Measurements from ENCODE around the gene ALOX12B. TPM values are rescaled to one million over a fixed set of nuclear protein-coding genes. Genes with fewer than 3 reads are reported as not detected.

ALOX12B gene
- total RNA-seq, 1 experiment from 2014 or later = not detected

DNA sequence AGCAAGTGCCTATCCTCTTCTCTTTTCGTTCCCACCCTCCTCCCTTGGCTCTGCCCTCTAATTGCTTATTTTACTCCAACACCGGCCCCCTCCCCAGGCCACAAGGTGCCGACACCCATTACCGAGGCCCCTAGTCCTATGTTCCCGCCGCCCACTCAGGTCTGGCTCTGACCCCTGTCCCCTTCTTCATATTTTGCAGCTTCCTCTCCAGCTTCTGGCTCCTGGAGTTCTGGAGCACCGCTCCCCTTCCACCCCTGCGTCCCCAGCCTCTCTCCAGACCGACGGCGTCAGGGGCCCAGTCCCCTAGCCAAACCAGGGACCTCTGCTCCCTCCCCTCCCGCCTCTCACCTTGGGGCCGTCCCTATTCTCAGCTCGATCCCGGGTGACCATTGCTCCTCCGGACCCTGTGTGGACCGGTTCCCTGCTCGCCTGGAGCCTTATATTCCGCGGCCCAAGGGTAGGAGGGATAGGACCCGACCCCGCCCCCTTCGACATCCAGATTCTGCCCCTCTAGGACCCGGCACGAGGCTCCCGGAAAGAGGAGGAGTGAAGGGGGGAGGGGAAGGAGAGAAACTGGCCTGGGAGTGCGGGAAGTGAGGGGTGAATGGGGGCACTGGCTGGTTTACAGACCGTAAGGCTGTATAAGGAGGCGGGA is 36.3 kb upstream of the ALOX12B start, which contains the start of gene HES7:
HES7 (minus strand) TSS at position 412 of the 655 bp plus-strand sequence; CDS start at position 390, 22 bp downstream.
- Histone ChIP-seq H3K9me3 (ENCODE audit: insufficient read depth, low read depth) (no peaks in the 10 kb centered on the region), H4K20me1 (ENCODE audit: insufficient read depth) (peaks cover 5% of the 10 kb centered on the region; the same call in 1 of the 2 replicates), H3K36me3 (ENCODE audit: low read depth) (no peaks in the 10 kb centered on the region), H3K4me1 (replicated peaks; ENCODE audit: insufficient read depth) (peaks cover 16% of the 10 kb centered on the region; the same call in 1 of the 2 replicates), H3K9me2 (ENCODE audit: insufficient read depth) (no peaks in the 10 kb centered on the region), H3F3A (ENCODE audit: insufficient read depth, low read depth) (peaks cover 30% of the 10 kb centered on the region), H3K27ac (no peak within 1 kb of the TSS), H3K27me3 (ENCODE audit: insufficient read depth, low read depth) (no peaks in the 10 kb centered on the region), H3K4me3 (peak within 1 kb of the TSS; percentile 81), H2AFZ (peak within 1 kb of the TSS; percentile 86), H3K79me2 (ENCODE audit: low read depth) (no peaks in the 10 kb centered on the region), H3K4me2 (peak within 1 kb of the TSS; percentile 95)
- no TSS peak for BruUV-seq (replicated peaks)
- peak in 1 of 2 experiments; percentile 53 for DNase-seq
- intact Hi-C loops (cut with micrococcal nuclease; ENCODE audit: unreplicated experiment) = no loop called here
- TF ChIP-seq EZH2 (IDR thresholded peaks at IDR 0.05; ENCODE audit: low read depth) = no peak
- TF ChIP-seq, protein P1, sequence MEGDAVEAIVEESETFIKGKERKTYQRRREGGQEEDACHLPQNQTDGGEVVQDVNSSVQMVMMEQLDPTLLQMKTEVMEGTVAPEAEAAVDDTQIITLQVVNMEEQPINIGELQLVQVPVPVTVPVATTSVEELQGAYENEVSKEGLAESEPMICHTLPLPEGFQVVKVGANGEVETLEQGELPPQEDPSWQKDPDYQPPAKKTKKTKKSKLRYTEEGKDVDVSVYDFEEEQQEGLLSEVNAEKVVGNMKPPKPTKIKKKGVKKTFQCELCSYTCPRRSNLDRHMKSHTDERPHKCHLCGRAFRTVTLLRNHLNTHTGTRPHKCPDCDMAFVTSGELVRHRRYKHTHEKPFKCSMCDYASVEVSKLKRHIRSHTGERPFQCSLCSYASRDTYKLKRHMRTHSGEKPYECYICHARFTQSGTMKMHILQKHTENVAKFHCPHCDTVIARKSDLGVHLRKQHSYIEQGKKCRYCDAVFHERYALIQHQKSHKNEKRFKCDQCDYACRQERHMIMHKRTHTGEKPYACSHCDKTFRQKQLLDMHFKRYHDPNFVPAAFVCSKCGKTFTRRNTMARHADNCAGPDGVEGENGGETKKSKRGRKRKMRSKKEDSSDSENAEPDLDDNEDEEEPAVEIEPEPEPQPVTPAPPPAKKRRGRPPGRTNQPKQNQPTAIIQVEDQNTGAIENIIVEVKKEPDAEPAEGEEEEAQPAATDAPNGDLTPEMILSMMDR (conservative IDR thresholded peaks at IDR 0.05) = no peak
- CTCF ChIA-PET = interaction anchor here (0.5 to 0.6 kb wide), 3 partner anchors 66 to 211 kb away, joined by 3 read pairs; partner anchors contain the start of gene BORCS6
- POLR2A ChIA-PET (ENCODE audit: unreplicated experiment) = no interaction called here

DNA sequence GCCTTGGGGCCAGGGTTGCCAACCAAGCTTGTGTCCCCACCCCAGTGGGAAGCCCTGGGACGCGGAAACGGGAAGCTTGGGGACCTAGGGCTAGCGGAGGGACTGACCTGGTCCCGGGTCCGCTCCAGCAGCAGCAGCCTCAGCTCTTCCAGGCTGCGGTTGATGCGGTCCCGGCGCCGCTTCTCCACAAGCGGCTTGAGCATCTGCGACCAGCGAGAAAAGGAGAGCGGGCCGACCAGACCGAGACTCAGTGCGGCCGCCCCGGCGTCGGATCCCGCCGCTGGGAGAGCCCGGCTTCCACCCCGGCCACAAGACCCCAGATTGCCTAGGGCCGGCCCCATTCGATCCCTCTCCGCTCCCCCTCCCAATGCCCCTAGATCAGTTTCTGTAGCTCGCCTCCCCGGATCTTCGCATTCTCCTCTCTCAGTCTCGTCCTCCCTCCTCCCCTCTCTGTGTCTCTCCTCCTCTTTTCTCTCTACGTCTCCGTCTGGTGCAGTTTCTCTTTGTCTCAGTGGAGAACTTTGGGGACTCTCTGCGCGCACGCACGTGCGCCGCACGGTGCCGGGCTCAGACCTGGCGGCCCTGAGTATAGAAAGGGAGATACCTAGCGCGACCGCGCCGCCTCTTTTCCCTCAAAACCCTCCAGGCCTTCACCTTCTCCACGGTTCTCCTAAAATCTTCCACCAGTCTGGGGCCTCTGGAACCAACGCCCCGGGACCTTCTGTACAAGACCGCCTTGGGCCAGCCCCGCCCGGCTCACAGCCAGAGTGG is 35.6 kb upstream of the ALOX12B start:
- CTCF ChIA-PET = interaction anchor here (0.5 to 0.6 kb wide), 2 partner anchors 155 to 210 kb away, joined by 3 read pairs; no protein-coding TSS in a partner anchor
- no peak overlapping the region for H3K27ac ChIP-seq
- peaks cover 16% of the 10 kb centered on the region; the same call in 1 of the 2 replicates for H3K4me1 ChIP-seq (replicated peaks; ENCODE audit: insufficient read depth)
- no peaks in the 10 kb centered on the region for H3K27me3 ChIP-seq (ENCODE audit: insufficient read depth, low read depth)
- intact Hi-C loops (cut with micrococcal nuclease; ENCODE audit: unreplicated experiment) = loop anchor here (1.0 kb wide), 1 partner anchor 35 kb away; no protein-coding TSS in a partner anchor
- peak overlapping the region; percentile 86 for H2AFZ ChIP-seq
- H3K36me3 ChIP-seq (ENCODE audit: low read depth) = no peaks in the 10 kb centered on the region
- DNase-seq = peak in 1 of 2 experiments; percentile 22
- no peak for TF ChIP-seq EZH2 (IDR thresholded peaks at IDR 0.05; ENCODE audit: low read depth)
- TF ChIP-seq, protein P1 (conservative IDR thresholded peaks at IDR 0.05) = no peak
- H3K9me3 ChIP-seq (ENCODE audit: insufficient read depth, low read depth) = no peaks in the 10 kb centered on the region
- H3F3A ChIP-seq (ENCODE audit: insufficient read depth, low read depth) = peaks cover 35% of the 10 kb centered on the region
- H4K20me1 ChIP-seq (ENCODE audit: insufficient read depth) = peaks cover 5% of the 10 kb centered on the region; the same call in 1 of the 2 replicates
- no peaks in the 10 kb centered on the region for H3K79me2 ChIP-seq (ENCODE audit: low read depth)
- no TSS peak for BruUV-seq (replicated peaks)
- no peaks in the 10 kb centered on the region for H3K9me2 ChIP-seq (ENCODE audit: insufficient read depth)
- peak overlapping the region; percentile 81 for H3K4me3 ChIP-seq
- POLR2A ChIA-PET (ENCODE audit: unreplicated experiment) = no interaction called here
- peak overlapping the region; percentile 95 for H3K4me2 ChIP-seq

DNA sequence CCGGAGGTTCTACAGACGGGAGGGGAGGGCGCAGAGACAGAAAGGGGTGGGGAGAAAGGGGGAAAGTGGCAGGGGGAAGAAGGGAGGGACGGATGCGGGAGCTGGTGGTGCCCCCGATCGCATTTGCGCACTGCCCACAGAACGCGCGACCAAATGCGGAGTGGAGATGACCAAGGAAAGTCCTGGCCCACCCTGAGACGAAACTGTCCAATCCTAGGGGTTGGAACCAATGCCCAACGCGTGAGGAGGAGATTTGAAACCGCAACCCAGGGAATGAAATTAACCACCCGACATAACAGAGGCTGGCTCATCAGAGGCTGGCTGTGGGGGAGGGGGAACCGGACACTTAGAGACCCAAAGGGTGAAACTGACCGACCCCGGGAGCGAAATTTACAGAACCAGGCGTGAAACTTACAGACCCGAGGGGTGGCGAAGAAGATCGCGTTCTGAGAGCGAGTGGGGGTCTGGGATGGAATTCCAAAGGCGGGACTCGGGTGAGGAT is 35.0 kb upstream of the ALOX12B start:
- peak overlapping the region; percentile 81 for H3K4me3 ChIP-seq
- ChIA-PET CTCF (interaction anchor here (0.6 to 0.7 kb wide), 2 partner anchors 49 to 287 kb away, joined by 3 read pairs; no protein-coding TSS in a partner anchor), POLR2A (ENCODE audit: unreplicated experiment) (interaction anchor here (0.7 to 0.9 kb wide), 2 partner anchors 29 to 51 kb away, joined by 4 to 11 read pairs; no protein-coding TSS in a partner anchor)
- H3K79me2 ChIP-seq (ENCODE audit: low read depth) = no peaks in the 10 kb centered on the region
- H3K4me1 ChIP-seq (replicated peaks; ENCODE audit: insufficient read depth) = peaks cover 19% of the 10 kb centered on the region
- TF ChIP-seq, protein P1 (conservative IDR thresholded peaks at IDR 0.05) = no peak
- TF ChIP-seq EZH2 (IDR thresholded peaks at IDR 0.05; ENCODE audit: low read depth) = no peak
- no peak for DNase-seq
- no peaks in the 10 kb centered on the region for H3K9me3 ChIP-seq (ENCODE audit: insufficient read depth, low read depth)
- H3K27ac ChIP-seq = no peak overlapping the region
- H4K20me1 ChIP-seq (ENCODE audit: insufficient read depth) = peaks cover 5% of the 10 kb centered on the region; the same call in 1 of the 2 replicates
- no peaks in the 10 kb centered on the region for H3K36me3 ChIP-seq (ENCODE audit: low read depth)
- no TSS peak for BruUV-seq (replicated peaks)
- H3K27me3 ChIP-seq (ENCODE audit: insufficient read depth, low read depth) = no peaks in the 10 kb centered on the region
- peak overlapping the region; percentile 95 for H3K4me2 ChIP-seq
- intact Hi-C loops (cut with micrococcal nuclease; ENCODE audit: unreplicated experiment) = loop anchor here (1.0 kb wide), 1 partner anchor 36 kb away; no protein-coding TSS in a partner anchor
- H3K9me2 ChIP-seq (ENCODE audit: insufficient read depth) = no peaks in the 10 kb centered on the region
- peaks cover 39% of the 10 kb centered on the region for H3F3A ChIP-seq (ENCODE audit: insufficient read depth, low read depth)
- H2AFZ ChIP-seq = peak overlapping the region; percentile 86

Measured in PC-9 (cell line).